HG03039 (cell line): ENCODE data around the gene ALDH1A1.
"Not testable (repeated sequence)": the region's sequence is repeated elsewhere in the genome, so short reads cannot be mapped to it uniquely, and the experiment has no call there.

ENCODE experiments used
- ATAC-seq: cut with Tn5 transposase; IDR thresholded peaks from one replicate; pipeline ENCODE4 v1.9.1; 2021; ENCODE audit warnings: mild to moderate bottlenecking, moderate library complexity; ENCODE audit not compliant: unreplicated experiment

Gene ALDH1A1

GRCh38 chr9:72946318-72946717, 6.5 kb downstream of the ALDH1A1 start:
- ATAC-seq = no peak

GRCh38 chr9:72945391-72945790, 7.5 kb downstream of the ALDH1A1 start:
- no peak for ATAC-seq

GRCh38 chr9:72943844-72944462, 8.9 kb downstream of the ALDH1A1 start:
- no peak for ATAC-seq

GRCh38 chr9:72942451-72942850, 10.4 kb downstream of the ALDH1A1 start:
- no peak for ATAC-seq

- not testable (repeated sequence) for ATAC-seq
Observed at GRCh38 chr9:72939581-72939980, 13.3 kb downstream of the ALDH1A1 start.

- ATAC-seq = no peak
Observed at GRCh38 chr9:72937545-72937944, 15.3 kb downstream of the ALDH1A1 start.

GRCh38 chr9:72936679-72937078, 16.2 kb downstream of the ALDH1A1 start:
- ATAC-seq = no peak

GRCh38 chr9:72936266-72936665, 16.6 kb downstream of the ALDH1A1 start:
- no peak for ATAC-seq

- ATAC-seq = no peak
Observed at GRCh38 chr9:72935595-72935994, 17.3 kb downstream of the ALDH1A1 start.

- no peak for ATAC-seq
Observed at GRCh38 chr9:72933730-72934665, 18.9 kb downstream of the ALDH1A1 start.

- ATAC-seq = no peak
Observed at GRCh38 chr9:72932619-72933018, 20.2 kb downstream of the ALDH1A1 start.

GRCh38 chr9:72931897-72932296, 21.0 kb downstream of the ALDH1A1 start:
- ATAC-seq = no peak

- ATAC-seq = no peak
Observed at GRCh38 chr9:72931437-72931836, 21.4 kb downstream of the ALDH1A1 start.

- ATAC-seq = no peak
Observed at GRCh38 chr9:72930828-72931227, 22.0 kb downstream of the ALDH1A1 start.

- no peak for ATAC-seq
Observed at GRCh38 chr9:72929542-72929941, 23.3 kb downstream of the ALDH1A1 start.

GRCh38 chr9:72928042-72928507, 24.8 kb downstream of the ALDH1A1 start:
- ATAC-seq = no peak

GRCh38 chr9:72926506-72926905, 26.3 kb downstream of the ALDH1A1 start:
- ATAC-seq = no peak

- ATAC-seq = no peak
Observed at GRCh38 chr9:72925891-72926290, 27.0 kb downstream of the ALDH1A1 start.

GRCh38 chr9:72925126-72925789, 27.6 kb downstream of the ALDH1A1 start:
- no peak for ATAC-seq

GRCh38 chr9:72924154-72924790, 28.6 kb downstream of the ALDH1A1 start:
- ATAC-seq = no peak

GRCh38 chr9:72923077-72923476, 29.8 kb downstream of the ALDH1A1 start:
- no peak for ATAC-seq
